Keratinocyte (primary cell): Measurements from ENCODE around the gene MEIS2. TPM values are rescaled to one million over a fixed set of nuclear protein-coding genes. Genes with fewer than 3 reads are reported as not detected.

ENCODE experiments used
- DNase-seq: peaks from one replicate; pipeline ENCODE4 v3.0.0-alpha.2; 2011; ENCODE audit warnings: low read depth, missing footprints, low spot score
- FAIRE-seq: peaks from 2 replicates; lab custom pipeline; 2011; peaks lifted over from hg19 to GRCh38; lab: Jason Lieb, UNC
- H2AFZ ChIP-seq: 2 replicates; pipeline ENCODE4 v1.6.0; 2012; ENCODE audit warnings: low read length, control low read depth, inconsistent platforms; ENCODE audit not compliant: control insufficient read depth
- H3K27ac ChIP-seq: 2 replicates; pipeline ENCODE4 v1.5.1; 2011; ENCODE audit warnings: low read length; ENCODE audit not compliant: control insufficient read depth, insufficient read depth
- H3K27me3 ChIP-seq: 3 replicates; pipeline ENCODE4 v1.6.0; 2011; ENCODE audit warnings: low read length; ENCODE audit not compliant: control insufficient read depth, insufficient read depth; ENCODE audit errors: extremely low read depth
- H3K36me3 ChIP-seq, 2 experiments: 2 replicates in 1 of 2; 3 replicates in 1 of 2; pipeline ENCODE4 v1.5.1; 2011; ENCODE audit warnings: low read length in 2 of 2, mild to moderate bottlenecking in 1 of 2; ENCODE audit not compliant: control insufficient read depth in 2 of 2, insufficient read depth in 2 of 2; ENCODE audit errors: extremely low read depth in 1 of 2
- H3K4me1 ChIP-seq: 3 replicates; pipeline ENCODE4 v1.5.1; 2011; ENCODE audit warnings: low read length; ENCODE audit not compliant: control insufficient read depth, insufficient read depth; ENCODE audit errors: extremely low read depth
- H3K4me2 ChIP-seq: 3 replicates; pipeline ENCODE4 v1.6.0; 2011; ENCODE audit warnings: low read depth, low read length; ENCODE audit not compliant: control insufficient read depth, insufficient read depth; ENCODE audit errors: extremely low read depth
- H3K4me3 ChIP-seq, 3 experiments: fragments of 200-600 bp in 1 of 3; sonication (generic) in 1 of 3; 2 replicates in 2 of 3; 3 replicates in 1 of 3; pipeline ENCODE4 v1.5.1; 2011 to 2016; ENCODE audit warnings: low read length in 3 of 3, mild to moderate bottlenecking in 3 of 3, control low read depth in 2 of 3, inconsistent platforms in 1 of 3, low read depth in 1 of 3, mixed read lengths in 1 of 3, mixed run types in 1 of 3, moderate library complexity in 1 of 3; ENCODE audit not compliant: control insufficient read depth in 2 of 3, insufficient read depth in 2 of 3; ENCODE audit errors: extremely low read depth in 1 of 3
- H3K79me2 ChIP-seq: 2 replicates; pipeline ENCODE4 v1.6.0; 2012; ENCODE audit warnings: low read length; ENCODE audit not compliant: control insufficient read depth, insufficient read depth
- H3K9ac ChIP-seq: 3 replicates; pipeline ENCODE4 v1.6.0; 2011; ENCODE audit warnings: low read length; ENCODE audit not compliant: control insufficient read depth, insufficient read depth; ENCODE audit errors: extremely low read depth
- H3K9me1 ChIP-seq: 3 replicates; pipeline ENCODE4 v1.6.0; 2011; ENCODE audit warnings: low read length; ENCODE audit not compliant: control insufficient read depth, insufficient read depth; ENCODE audit errors: extremely low read depth
- H3K9me3 ChIP-seq: 2 replicates; pipeline ENCODE4 v1.5.1; 2012; ENCODE audit warnings: low read depth, low read length; ENCODE audit not compliant: control insufficient read depth
- H4K20me1 ChIP-seq: 3 replicates; pipeline ENCODE4 v1.6.0; 2011; ENCODE audit warnings: low read length; ENCODE audit not compliant: control insufficient read depth, insufficient read depth; ENCODE audit errors: extremely low read depth
- EZH2 ChIP-seq: IDR thresholded peaks from one replicate; pipeline ENCODE4 v1.6.1; 2012; ENCODE audit warnings: inconsistent platforms, mild to moderate bottlenecking, low read length, moderate library complexity
- dilution Hi-C: fragments of 300-500 bp; cut with MboI; formaldehyde crosslinking; loops from one replicate; pipeline ENCODE4 v1.7.0; 2020; ENCODE audit warnings: low sequenced_read_pairs; ENCODE audit not compliant: extremely low pct_ligation_motif_present
- polyA plus RNA-seq, 5 experiments: library from polyadenylated mRNA; depleted of rRNA in 3 of 5; stranded (reverse) in 3 of 5; stranded (forward) in 1 of 5; unstranded in 1 of 5; fragments of >200 nt; gene quantifications; 1 replicate in 1 of 5; 2 replicates in 3 of 5; 3 replicates in 1 of 5; pipeline versions ENCODE4 v1.2.1 to v1.2.3, GENCODE V29; 2011 to 2012; ENCODE audit warnings: missing spikeins in 2 of 5, low read depth in 1 of 5, low replicate concordance in 1 of 5
- TF ChIP-seq, protein P1 (sequence below), 3 experiments: IDR thresholded peaks in 1 of 3; conservative IDR thresholded peaks in 1 of 3; optimal IDR thresholded peaks in 1 of 3; 2 replicates in 2 of 3; 3 replicates in 1 of 3; pipeline versions ENCODE3 to v1.5.1; 2011; ENCODE audit warnings: low read length in 3 of 3, mild to moderate bottlenecking in 3 of 3, moderate library complexity in 2 of 3, control low read depth in 1 of 3, inconsistent platforms in 1 of 3; ENCODE audit not compliant: insufficient read depth in 2 of 3; ENCODE audit errors: extremely low read depth in 1 of 3

MEIS2 gene
- polyA plus RNA-seq, 1 donor (not counting 4 experiments of a cell fraction or from before 2014, with no cell fraction given): 11.4 TPM

DNA sequence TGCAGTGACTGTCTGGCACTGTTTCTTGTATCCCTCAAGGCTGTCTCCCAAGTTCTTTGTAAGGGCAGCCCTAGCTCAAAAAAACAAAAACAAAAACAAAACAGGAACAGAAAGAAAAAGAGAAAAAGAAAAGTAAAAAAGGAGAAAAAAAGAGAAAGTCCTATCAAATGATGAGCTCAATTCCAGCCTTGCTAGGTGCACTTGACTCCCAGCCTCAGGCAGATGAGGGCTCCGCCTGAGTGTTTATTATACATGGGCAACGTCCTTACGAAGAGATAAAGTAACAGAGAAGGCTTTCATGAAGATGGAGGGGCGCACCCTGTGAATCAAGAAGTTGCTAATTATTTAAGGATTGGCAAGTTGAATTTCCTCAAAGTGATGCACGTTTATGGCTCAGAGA lies 175.3 kb downstream of the MEIS2 start:
- H3K4me3 ChIP-seq: no peak overlapping the region
- no peak overlapping the region for H3K4me2 ChIP-seq
- no peaks in the 10 kb centered on the region for H3K36me3 ChIP-seq
- FAIRE-seq: no peak
- H3K79me2 ChIP-seq: no peaks in the 10 kb centered on the region
- TF ChIP-seq, protein P1, sequence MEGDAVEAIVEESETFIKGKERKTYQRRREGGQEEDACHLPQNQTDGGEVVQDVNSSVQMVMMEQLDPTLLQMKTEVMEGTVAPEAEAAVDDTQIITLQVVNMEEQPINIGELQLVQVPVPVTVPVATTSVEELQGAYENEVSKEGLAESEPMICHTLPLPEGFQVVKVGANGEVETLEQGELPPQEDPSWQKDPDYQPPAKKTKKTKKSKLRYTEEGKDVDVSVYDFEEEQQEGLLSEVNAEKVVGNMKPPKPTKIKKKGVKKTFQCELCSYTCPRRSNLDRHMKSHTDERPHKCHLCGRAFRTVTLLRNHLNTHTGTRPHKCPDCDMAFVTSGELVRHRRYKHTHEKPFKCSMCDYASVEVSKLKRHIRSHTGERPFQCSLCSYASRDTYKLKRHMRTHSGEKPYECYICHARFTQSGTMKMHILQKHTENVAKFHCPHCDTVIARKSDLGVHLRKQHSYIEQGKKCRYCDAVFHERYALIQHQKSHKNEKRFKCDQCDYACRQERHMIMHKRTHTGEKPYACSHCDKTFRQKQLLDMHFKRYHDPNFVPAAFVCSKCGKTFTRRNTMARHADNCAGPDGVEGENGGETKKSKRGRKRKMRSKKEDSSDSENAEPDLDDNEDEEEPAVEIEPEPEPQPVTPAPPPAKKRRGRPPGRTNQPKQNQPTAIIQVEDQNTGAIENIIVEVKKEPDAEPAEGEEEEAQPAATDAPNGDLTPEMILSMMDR (optimal IDR thresholded peaks at IDR 0.05 in 1 of 3, IDR thresholded peaks at IDR 0.05 in 1 of 3, conservative IDR thresholded peaks at IDR 0.05 in 1 of 3; ENCODE audit: extremely low read depth in 1 of 3, insufficient read depth in 2 of 3, low read length in 3 of 3): no peak
- no peak for TF ChIP-seq EZH2
- H3K9ac ChIP-seq: no peak overlapping the region
- dilution Hi-C loops: no loop called here
- H3K9me3 ChIP-seq: no peaks in the 10 kb centered on the region
- H3K27ac ChIP-seq: no peak overlapping the region
- no peaks in the 10 kb centered on the region for H3K9me1 ChIP-seq
- no peak overlapping the region for H2AFZ ChIP-seq
- no peaks in the 10 kb centered on the region for H3K4me1 ChIP-seq
- H3K27me3 ChIP-seq: no peaks in the 10 kb centered on the region
- no peak for DNase-seq
- H4K20me1 ChIP-seq: no peaks in the 10 kb centered on the region

- DNase-seq (no peak), FAIRE-seq (no peak)
- dilution Hi-C loops: no loop called here
- H3K9me3 ChIP-seq: no peaks in the 10 kb centered on the region
- H3K4me3 ChIP-seq: no peak overlapping the region
- no peaks in the 10 kb centered on the region for H3K9me1 ChIP-seq
- no peaks in the 10 kb centered on the region for H4K20me1 ChIP-seq
- no peaks in the 10 kb centered on the region for H3K36me3 ChIP-seq
- H3K4me1 ChIP-seq: no peaks in the 10 kb centered on the region
- no peak overlapping the region for H3K4me2 ChIP-seq
- no peak overlapping the region for H3K9ac ChIP-seq
- no peak overlapping the region for H3K27ac ChIP-seq
- no peak for TF ChIP-seq EZH2
- TF ChIP-seq, protein P1 (optimal IDR thresholded peaks at IDR 0.05 in 1 of 3, IDR thresholded peaks at IDR 0.05 in 1 of 3, conservative IDR thresholded peaks at IDR 0.05 in 1 of 3; ENCODE audit: extremely low read depth in 1 of 3, insufficient read depth in 2 of 3, low read length in 3 of 3): no peak
- no peak overlapping the region for H2AFZ ChIP-seq
- H3K27me3 ChIP-seq: no peaks in the 10 kb centered on the region
- H3K79me2 ChIP-seq: no peaks in the 10 kb centered on the region
These were observed 176.3 kb downstream of the MEIS2 start for GRCh38 chr15:36924034-36924433.
